Caco-2 (cell line): ENCODE results near the gene GREM1. TPM values are rescaled to one million over a fixed set of nuclear protein-coding genes. Genes with fewer than 3 reads are reported as not detected.

Experiments used
- BruUV-seq: library from RNA; stranded (reverse); fragments of 400-500 nt; replicated peaks from 2 replicates; lab custom pipeline; 2021; lab: Mats Ljungman, UMichigan
- CTCF ChIA-PET: fragments of 300-600 bp; sonication (Branson Sonifier 250); formaldehyde crosslinking; loops from one replicate; lab custom pipeline; 2022; ENCODE audit warnings: antibody characterized with exemption; lab: Charles Lee
- POLR2A ChIA-PET: fragments of 300-600 bp; sonication (Branson Sonifier 250); formaldehyde crosslinking; loops from one replicate; lab custom pipeline; 2022; ENCODE audit warnings: antibody characterized with exemption; lab: Charles Lee
- DNase-seq, 2 experiments: peaks; one replicate each; pipeline versions ENCODE4 v3.0.0 to v3.0.0-alpha.2; 2020 to 2022
- H3K27me3 ChIP-seq: replicated peaks from 2 replicates; pipeline ENCODE4 v1.6.0; 2011; ENCODE audit warnings: low read length; ENCODE audit not compliant: control insufficient read depth, insufficient read depth
- H3K36me3 ChIP-seq: 2 replicates; pipeline ENCODE4 v1.5.1; 2011; ENCODE audit warnings: low read length; ENCODE audit not compliant: control insufficient read depth, insufficient read depth
- H3K4me1 ChIP-seq: fragments of 250-450 bp; sonication (Bioruptor Pico); 2 replicates; pipeline ENCODE4 v1.5.1; 2020; ENCODE audit warnings: mild to moderate bottlenecking
- H3K4me3 ChIP-seq: 2 replicates; pipeline ENCODE4 v1.5.1; 2011; ENCODE audit warnings: low read depth, mild to moderate bottlenecking, control low read depth, low read length
- H3K9me3 ChIP-seq: fragments of 250-450 bp; sonication (Bioruptor Pico); 2 replicates; pipeline ENCODE4 v1.5.1; 2020; ENCODE audit warnings: mild to moderate bottlenecking, moderate library complexity
- H3K27ac Mint-ChIP-seq: one replicate; pipeline ENCODE4 v1.8.0; 2022; ENCODE audit warnings: mixed read lengths; ENCODE audit not compliant: unreplicated experiment
- H3K27me3 Mint-ChIP-seq: one replicate; pipeline ENCODE4 v1.8.0; 2022; ENCODE audit warnings: mixed read lengths; ENCODE audit not compliant: insufficient read depth, unreplicated experiment
- H3K36me3 Mint-ChIP-seq: one replicate; pipeline ENCODE4 v1.8.0; 2022; ENCODE audit warnings: mild to moderate bottlenecking, mixed read lengths; ENCODE audit not compliant: insufficient read depth, unreplicated experiment
- H3K4me1 Mint-ChIP-seq: one replicate; pipeline ENCODE4 v1.8.0; 2022; ENCODE audit warnings: low read depth, mixed read lengths; ENCODE audit not compliant: unreplicated experiment
- H3K4me3 Mint-ChIP-seq: one replicate; pipeline ENCODE4 v1.8.0; 2022; ENCODE audit warnings: mild to moderate bottlenecking, moderate library complexity, mixed read lengths; ENCODE audit not compliant: unreplicated experiment
- H3K9me3 Mint-ChIP-seq: one replicate; pipeline ENCODE4 v1.8.0; 2022; ENCODE audit warnings: mixed read lengths; ENCODE audit not compliant: unreplicated experiment
- intact Hi-C: fragments of 100-400 bp; cut with micrococcal nuclease; formaldehyde crosslinking; loops from one replicate; pipeline ENCODE4 v1.10.0; 2022; ENCODE audit not compliant: unreplicated experiment
- total RNA-seq: library from RNA; stranded (reverse); gene quantifications from 2 replicates; pipeline ENCODE4 v1.2.3, GENCODE V29; 2022
- TF ChIP-seq, protein P1 (sequence below), 2 experiments: fragments of 200-600 bp in 1 of 2; IDR thresholded peaks; 1 replicate in 1 of 2; 2 replicates in 1 of 2; pipeline versions ENCODE4 v1.5.1 to v1.8.0; 2011 to 2022; ENCODE audit warnings: antibody characterized with exemption in 1 of 2, control low read depth in 1 of 2, inconsistent platforms in 1 of 2, low read depth in 1 of 2, low read length in 1 of 2, mild to moderate bottlenecking in 1 of 2, moderate library complexity in 1 of 2; ENCODE audit not compliant: insufficient read depth in 1 of 2, severe bottlenecking in 1 of 2, unreplicated experiment in 1 of 2

GREM1 gene
- total RNA-seq, 1 experiment from 2014 or later = 0.54 TPM

- DNase-seq = no peak
- BruUV-seq = no TSS peak
- intact Hi-C loops = no loop called here
- ChIA-PET POLR2A (no interaction called here), CTCF (no interaction called here)
- no peaks in the 10 kb centered on the region for H3K36me3 Mint-ChIP-seq
- TF ChIP-seq, protein P1, sequence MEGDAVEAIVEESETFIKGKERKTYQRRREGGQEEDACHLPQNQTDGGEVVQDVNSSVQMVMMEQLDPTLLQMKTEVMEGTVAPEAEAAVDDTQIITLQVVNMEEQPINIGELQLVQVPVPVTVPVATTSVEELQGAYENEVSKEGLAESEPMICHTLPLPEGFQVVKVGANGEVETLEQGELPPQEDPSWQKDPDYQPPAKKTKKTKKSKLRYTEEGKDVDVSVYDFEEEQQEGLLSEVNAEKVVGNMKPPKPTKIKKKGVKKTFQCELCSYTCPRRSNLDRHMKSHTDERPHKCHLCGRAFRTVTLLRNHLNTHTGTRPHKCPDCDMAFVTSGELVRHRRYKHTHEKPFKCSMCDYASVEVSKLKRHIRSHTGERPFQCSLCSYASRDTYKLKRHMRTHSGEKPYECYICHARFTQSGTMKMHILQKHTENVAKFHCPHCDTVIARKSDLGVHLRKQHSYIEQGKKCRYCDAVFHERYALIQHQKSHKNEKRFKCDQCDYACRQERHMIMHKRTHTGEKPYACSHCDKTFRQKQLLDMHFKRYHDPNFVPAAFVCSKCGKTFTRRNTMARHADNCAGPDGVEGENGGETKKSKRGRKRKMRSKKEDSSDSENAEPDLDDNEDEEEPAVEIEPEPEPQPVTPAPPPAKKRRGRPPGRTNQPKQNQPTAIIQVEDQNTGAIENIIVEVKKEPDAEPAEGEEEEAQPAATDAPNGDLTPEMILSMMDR (IDR thresholded peaks at IDR 0.05; ENCODE audit: insufficient read depth in 1 of 2, low read depth in 1 of 2, low read length in 1 of 2, severe bottlenecking in 1 of 2, unreplicated experiment in 1 of 2) = no peak
- Histone ChIP-seq H3K4me1 (no peaks in the 10 kb centered on the region), H3K9me3 (no peaks in the 10 kb centered on the region), H3K4me3 (no peak overlapping the region), H3K36me3 (no peaks in the 10 kb centered on the region), H3K27me3 (no peaks in the 10 kb centered on the region)
- H3K27ac Mint-ChIP-seq = no peak overlapping the region
- H3K9me3 Mint-ChIP-seq = no peaks in the 10 kb centered on the region
- no peaks in the 10 kb centered on the region for H3K4me1 Mint-ChIP-seq
- peaks cover 11% of the 10 kb centered on the region for H3K27me3 Mint-ChIP-seq
- H3K4me3 Mint-ChIP-seq = no peak overlapping the region
Measured at GRCh38 chr15:32763295-32763694, 45.5 kb downstream of the GREM1 start.

GRCh38 chr15:32765236-32765635 is 47.4 kb downstream of the GREM1 start:
- POLR2A ChIA-PET = no interaction called here
- Mint-ChIP-seq H3K36me3 (no peaks in the 10 kb centered on the region), H3K27me3 (peaks cover 11% of the 10 kb centered on the region), H3K9me3 (no peaks in the 10 kb centered on the region), H3K27ac (no peak overlapping the region), H3K4me3 (no peak overlapping the region), H3K4me1 (no peaks in the 10 kb centered on the region)
- CTCF ChIA-PET = no interaction called here
- BruUV-seq = no TSS peak
- intact Hi-C loops = no loop called here
- Histone ChIP-seq H3K4me1 (no peaks in the 10 kb centered on the region), H3K36me3 (no peaks in the 10 kb centered on the region), H3K4me3 (no peak overlapping the region), H3K27me3 (no peaks in the 10 kb centered on the region), H3K9me3 (no peaks in the 10 kb centered on the region)
- no peak for DNase-seq
- TF ChIP-seq, protein P1 (IDR thresholded peaks at IDR 0.05; ENCODE audit: insufficient read depth in 1 of 2, low read depth in 1 of 2, low read length in 1 of 2, severe bottlenecking in 1 of 2, unreplicated experiment in 1 of 2) = no peak

DNA sequence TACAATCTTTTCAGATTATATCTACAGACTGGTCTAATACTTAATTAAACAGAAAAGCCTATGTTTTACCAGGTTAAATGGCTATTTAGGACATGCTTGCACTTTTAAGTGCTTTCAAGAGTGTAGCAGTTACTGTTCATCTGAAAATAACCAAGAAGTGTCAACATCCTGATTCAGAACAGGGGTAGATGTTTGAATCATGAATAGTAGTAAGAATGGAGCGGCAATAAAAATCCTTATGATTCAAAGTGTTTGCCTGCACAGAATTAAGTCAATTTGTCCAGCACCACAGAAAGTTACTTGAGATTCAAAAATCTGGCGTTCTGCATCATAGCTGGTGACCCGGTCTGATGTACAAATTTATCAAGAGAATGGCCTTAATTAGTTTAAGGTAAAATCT is 48.3 kb downstream of the GREM1 start:
- POLR2A ChIA-PET = no interaction called here
- Histone ChIP-seq H3K27me3 (no peaks in the 10 kb centered on the region), H3K9me3 (no peaks in the 10 kb centered on the region), H3K4me3 (no peak overlapping the region), H3K36me3 (no peaks in the 10 kb centered on the region), H3K4me1 (no peaks in the 10 kb centered on the region)
- Mint-ChIP-seq H3K9me3 (no peaks in the 10 kb centered on the region), H3K27me3 (peaks cover 6% of the 10 kb centered on the region), H3K4me3 (no peak overlapping the region), H3K4me1 (no peaks in the 10 kb centered on the region), H3K27ac (no peak overlapping the region), H3K36me3 (no peaks in the 10 kb centered on the region)
- no TSS peak for BruUV-seq
- CTCF ChIA-PET = no interaction called here
- intact Hi-C loops = no loop called here
- TF ChIP-seq, protein P1 (IDR thresholded peaks at IDR 0.05; ENCODE audit: insufficient read depth in 1 of 2, low read depth in 1 of 2, low read length in 1 of 2, severe bottlenecking in 1 of 2, unreplicated experiment in 1 of 2) = no peak
- no peak for DNase-seq
